Brain microvascular endothelial cell (primary cell): ENCODE measurements around the gene ACOXL.

ENCODE experiments used
- DNase-seq: peaks from one replicate; pipeline ENCODE4 v3.0.0-alpha.2; 2020
- H3K27ac ChIP-seq: fragments of 250-450 bp; sonication (Bioruptor Pico); 2 replicates; pipeline ENCODE4 v1.5.1; 2020; ENCODE audit warnings: mild to moderate bottlenecking, moderate library complexity
- H3K27me3 ChIP-seq: fragments of 250-450 bp; sonication (Bioruptor Pico); replicated peaks from 2 replicates; pipeline ENCODE4 v1.5.1; 2020; ENCODE audit warnings: mild to moderate bottlenecking
- H3K36me3 ChIP-seq: fragments of 250-450 bp; sonication (Bioruptor Pico); replicated peaks from 2 replicates; pipeline ENCODE4 v1.5.1; 2020; ENCODE audit warnings: mild to moderate bottlenecking
- H3K4me3 ChIP-seq: 2 replicates; pipeline ENCODE4 v1.5.1; 2011; ENCODE audit warnings: low read depth, mild to moderate bottlenecking, control low read depth, low read length, moderate library complexity
- CTCF ChIP-seq: IDR thresholded peaks from 2 replicates; pipeline ENCODE4 v1.5.1; 2011; ENCODE audit warnings: low read depth, mild to moderate bottlenecking, moderate library complexity, low read length, control low read depth, inconsistent platforms; ENCODE audit errors: missing control alignments
- in situ Hi-C: cut with HindIII; loops from 2 replicates; pipeline ENCODE4 v1.10.0; 2017; ENCODE audit warnings: low sequenced_read_pairs, low pct_ligation_motif_present

The ACOXL gene

GRCh38 chr2:110927526-110927925 is 195.2 kb downstream of the ACOXL start:
- Histone ChIP-seq H3K36me3 (no peaks in the 10 kb centered on the region), H3K27me3 (no peaks in the 10 kb centered on the region), H3K27ac (no peak overlapping the region), H3K4me3 (no peak overlapping the region)
- TF ChIP-seq CTCF, result no peak
- DNase-seq, result no peak
- in situ Hi-C loops, result no loop called here

- Histone ChIP-seq H3K27me3 (no peaks in the 10 kb centered on the region), H3K27ac (no peak overlapping the region), H3K4me3 (no peak overlapping the region), H3K36me3 (no peaks in the 10 kb centered on the region)
- in situ Hi-C loops, result no loop called here
- no peak for TF ChIP-seq CTCF
- DNase-seq, result no peak
These were observed 197.2 kb downstream of the ACOXL start for GRCh38 chr2:110929528-110929927.

GRCh38 chr2:110931648-110932047 is 199.3 kb downstream of the ACOXL start:
- Histone ChIP-seq H3K27ac (no peak overlapping the region), H3K27me3 (no peaks in the 10 kb centered on the region), H3K36me3 (no peaks in the 10 kb centered on the region), H3K4me3 (no peak overlapping the region)
- no peak for TF ChIP-seq CTCF
- in situ Hi-C loops, result no loop called here
- DNase-seq, result no peak

- DNase-seq, result no peak
- in situ Hi-C loops, result no loop called here
- TF ChIP-seq CTCF, result no peak
- Histone ChIP-seq H3K4me3 (no peak overlapping the region), H3K27ac (no peak overlapping the region), H3K36me3 (no peaks in the 10 kb centered on the region), H3K27me3 (no peaks in the 10 kb centered on the region)
These were observed 201.0 kb downstream of the ACOXL start for GRCh38 chr2:110933420-110933819.

- in situ Hi-C loops, result no loop called here
- no peak for DNase-seq
- no peak for TF ChIP-seq CTCF
- Histone ChIP-seq H3K27ac (no peak overlapping the region), H3K36me3 (no peaks in the 10 kb centered on the region), H3K4me3 (no peak overlapping the region), H3K27me3 (no peaks in the 10 kb centered on the region)
These were observed 202.6 kb downstream of the ACOXL start for GRCh38 chr2:110934948-110935347.

GRCh38 chr2:110940376-110940910 is 208.1 kb downstream of the ACOXL start:
- Histone ChIP-seq H3K36me3 (no peaks in the 10 kb centered on the region), H3K27me3 (no peaks in the 10 kb centered on the region), H3K27ac (no peak overlapping the region), H3K4me3 (no peak overlapping the region)
- TF ChIP-seq CTCF, result no peak
- in situ Hi-C loops, result no loop called here
- no peak for DNase-seq
